NCI-H460 (cell line): ENCODE data around the gene CLEC2D. TPM values are rescaled to one million over a fixed set of nuclear protein-coding genes. Genes with fewer than 3 reads are reported as not detected.
A peak's percentile ranks its signal among the peaks of the same experiment; 100 is the strongest.
"Not testable (repeated sequence)": the region's sequence is repeated elsewhere in the genome, so short reads cannot be mapped to it uniquely, and the experiment has no call there.

Source experiments
- DNase-seq: peaks from one replicate; pipeline ENCODE4 v3.0.0-alpha.2; 2016; ENCODE audit warnings: low read depth; ENCODE audit errors: extremely low read depth
- total RNA-seq: library from RNA; depleted of rRNA; stranded (reverse); fragments of >200 nt; shearing (Covaris generic); gene quantifications from 2 replicates; pipeline ENCODE4 v1.2.3, GENCODE V29; 2014

CLEC2D gene
- total RNA-seq, 1 experiment from 2014 or later, result 1.5 TPM

DNA sequence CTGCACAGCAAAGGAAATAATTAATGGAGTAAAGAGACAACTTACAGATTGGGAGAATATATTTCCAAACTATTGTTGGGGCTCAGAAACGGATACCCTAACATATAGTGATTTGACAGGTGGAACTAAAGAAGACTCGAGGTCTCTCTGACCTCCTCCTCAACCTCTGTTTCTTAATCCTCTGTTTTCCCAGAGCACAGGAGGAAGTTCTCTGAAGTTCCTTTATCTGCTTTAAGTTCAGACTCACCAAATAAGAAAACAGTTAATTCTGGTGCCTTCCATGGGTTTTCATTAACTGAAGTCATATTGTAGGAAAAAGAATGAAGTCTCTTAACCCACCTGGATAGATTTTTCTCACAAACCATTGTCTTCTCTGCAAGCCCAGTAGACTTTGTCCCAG is 29.2 kb downstream of the CLEC2D start:
- no peak for DNase-seq

DNA sequence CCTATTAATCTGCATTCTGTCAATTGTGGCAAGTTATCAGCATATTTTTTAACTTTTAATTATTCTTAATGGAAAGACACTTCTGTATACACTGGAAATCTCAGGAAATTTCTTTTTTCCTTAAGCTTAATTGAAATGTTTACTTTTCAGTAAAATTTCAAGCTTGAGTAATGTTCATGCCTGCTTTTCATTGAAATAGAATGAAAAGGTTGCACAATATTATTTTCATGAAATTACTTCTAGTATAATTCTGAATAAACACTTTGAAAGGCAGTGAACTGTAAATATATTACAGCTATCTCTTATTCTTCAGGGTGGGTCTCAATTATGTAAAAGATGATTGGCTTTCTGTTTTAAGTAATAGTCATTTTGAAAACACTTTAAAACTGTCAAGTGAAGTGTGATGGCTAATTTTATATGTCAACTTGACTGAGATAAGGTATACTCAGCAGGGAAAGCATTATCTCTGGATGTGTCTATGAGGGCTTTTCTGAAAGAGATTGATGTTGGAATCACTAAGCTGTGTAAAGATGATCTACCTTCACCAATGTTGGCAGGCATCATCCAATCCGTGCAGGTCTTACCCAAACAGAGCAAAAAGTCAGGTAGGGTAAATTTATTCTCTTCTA is 29.9 kb downstream of the CLEC2D start:
- no peak for DNase-seq

DNA sequence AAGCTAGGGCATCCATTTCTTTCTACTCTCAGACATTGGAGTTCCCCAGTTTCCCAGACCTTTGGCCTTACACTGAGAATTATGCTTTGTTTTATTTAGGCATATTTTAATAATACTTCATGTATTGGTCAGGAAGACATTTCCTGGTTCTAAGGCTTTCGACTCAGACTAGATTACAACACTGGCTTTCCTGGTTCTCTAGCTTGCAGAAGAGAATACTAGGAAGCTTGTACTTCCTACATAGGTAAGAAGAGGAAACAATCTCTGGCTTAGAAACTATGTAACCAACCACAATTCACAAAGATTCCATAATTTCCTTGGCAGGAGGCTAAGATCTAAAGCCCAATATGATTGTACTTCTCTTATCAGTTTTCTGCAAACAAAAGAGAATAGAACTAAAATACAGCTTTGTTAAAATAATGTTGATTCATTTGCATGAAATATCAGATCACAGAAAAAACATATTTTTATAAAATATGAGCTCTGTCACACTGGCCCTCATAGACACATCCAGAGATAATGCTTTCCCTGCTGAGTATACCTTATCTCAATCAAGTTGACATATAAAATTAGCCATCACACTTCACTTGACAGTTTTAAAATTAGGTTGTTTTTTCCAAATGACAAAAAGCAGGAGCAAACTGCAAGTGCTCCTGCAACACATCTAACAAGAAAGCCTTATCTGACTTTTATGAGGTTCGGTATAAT is 30.5 kb downstream of the CLEC2D start:
- no peak for DNase-seq

DNA sequence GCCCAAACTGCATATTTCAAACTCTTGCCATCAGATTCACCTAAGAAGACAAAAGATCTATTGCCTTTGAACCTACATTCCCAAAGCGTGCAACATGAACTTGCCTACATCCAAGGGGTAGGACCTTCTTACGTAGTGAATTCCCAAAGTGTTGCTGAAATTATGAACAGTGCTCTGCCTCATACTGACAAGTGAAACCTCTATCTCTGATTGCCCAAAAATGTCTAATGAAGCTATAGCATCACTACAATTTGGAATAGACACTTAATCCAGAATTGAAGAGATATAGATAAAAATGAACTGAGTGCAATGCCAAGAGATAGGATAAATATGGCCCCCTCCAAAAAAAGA is 31.1 kb downstream of the CLEC2D start:
- DNase-seq, result no peak

DNA sequence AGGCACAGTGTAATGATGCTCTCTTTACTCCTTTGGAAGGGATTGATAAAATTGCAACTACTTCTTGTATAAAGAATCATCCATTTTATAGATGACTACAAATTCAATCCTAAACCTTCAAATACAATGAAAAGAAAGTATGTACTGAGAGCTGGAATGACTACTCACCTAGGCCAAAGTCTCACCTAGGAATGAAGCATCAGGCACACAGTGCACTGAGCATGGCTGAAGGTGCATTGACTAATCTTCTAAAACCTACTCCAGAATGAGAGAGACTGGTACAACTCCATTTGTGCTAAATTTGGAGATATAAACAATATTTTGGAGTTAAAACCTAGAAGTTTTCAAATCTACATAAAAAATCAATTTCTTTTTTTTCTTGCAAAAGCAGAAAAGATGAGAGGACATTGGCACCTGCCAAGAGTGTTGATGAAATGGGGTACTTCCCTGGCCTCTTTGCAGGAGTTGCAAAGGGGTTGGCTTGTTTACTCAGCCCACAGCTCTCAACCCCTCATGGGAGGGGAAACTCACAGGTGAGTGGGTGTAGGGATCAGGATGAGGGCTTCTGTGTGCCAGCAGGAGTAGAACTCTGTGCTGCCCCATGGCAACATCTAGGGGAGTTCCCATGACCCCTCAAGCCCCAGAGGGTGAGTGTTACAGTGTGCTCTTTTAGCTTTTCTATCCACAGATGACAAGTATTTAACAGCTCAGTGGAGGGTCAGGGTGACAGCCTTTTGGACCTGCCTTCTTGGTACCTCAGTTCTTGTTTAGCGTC is 32.1 kb downstream of the CLEC2D start:
- DNase-seq, result no peak

DNA sequence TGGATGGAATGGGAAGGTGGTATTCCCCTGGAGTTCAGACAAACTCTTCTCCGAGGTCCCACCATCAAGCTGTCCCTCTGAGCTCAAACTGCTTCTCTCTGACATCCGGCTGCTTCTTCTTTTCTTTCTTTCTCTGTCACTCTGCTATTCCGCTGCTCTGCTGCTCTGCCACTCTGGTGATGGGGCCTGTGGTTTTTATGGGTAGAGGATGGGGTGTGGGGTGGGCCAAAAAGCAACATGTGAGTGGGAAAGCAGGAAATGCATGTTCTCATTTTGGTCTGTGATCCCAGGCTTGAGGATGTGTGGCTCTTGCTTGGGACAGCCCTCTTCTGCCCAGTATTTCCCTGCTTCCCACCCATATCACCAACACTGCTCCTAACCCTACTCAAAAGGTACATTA is 32.7 kb downstream of the CLEC2D start:
- DNase-seq, result no peak

DNA sequence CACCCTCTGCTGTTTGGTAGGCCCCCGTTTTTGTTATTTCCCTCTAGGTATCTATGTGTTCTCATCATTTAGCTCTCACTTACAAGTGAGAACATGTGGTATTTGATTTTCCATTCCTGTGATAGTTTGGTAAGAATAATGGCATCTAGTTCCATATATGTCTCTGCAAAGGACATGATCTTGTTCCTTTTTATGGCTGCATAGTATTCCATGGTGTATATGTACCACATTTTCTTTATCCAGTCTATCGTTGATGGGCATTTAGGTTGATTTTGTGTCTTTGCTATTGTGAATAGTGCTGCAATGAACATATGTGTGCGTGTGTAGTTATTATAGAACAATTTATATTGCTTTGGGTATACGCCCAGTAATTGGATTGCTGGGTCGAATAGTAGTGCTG is 35.0 kb downstream of the CLEC2D start:
- not testable (repeated sequence) for DNase-seq

DNA sequence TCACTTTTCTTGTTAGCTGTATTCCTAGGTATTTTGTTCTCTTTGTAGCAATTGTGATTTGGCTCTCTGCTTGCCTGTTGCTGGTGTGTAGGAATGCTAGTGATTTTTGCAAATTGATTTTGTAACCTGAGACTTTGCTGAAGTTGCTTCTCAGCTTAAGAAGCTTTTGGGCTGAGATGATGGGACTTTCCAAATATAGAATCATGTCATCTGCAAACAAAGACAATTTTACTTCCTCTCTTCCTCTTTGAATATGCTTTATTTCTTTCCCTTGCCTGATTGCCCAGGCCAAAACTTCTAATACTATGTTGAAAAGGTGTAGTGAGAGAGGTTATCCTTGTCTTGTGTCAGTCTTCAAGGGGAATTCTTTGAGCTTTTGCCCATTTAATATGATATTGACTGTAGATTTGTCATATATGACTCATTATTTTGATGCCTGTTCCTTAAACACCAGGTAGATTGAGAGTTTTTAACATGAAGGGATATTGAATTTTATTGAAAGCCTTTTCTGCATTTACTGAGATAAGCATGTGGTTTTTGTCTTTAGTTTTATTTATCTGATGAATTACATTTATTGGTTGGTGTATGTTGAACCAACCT is 36.7 kb downstream of the CLEC2D start:
- no peak for DNase-seq

DNA sequence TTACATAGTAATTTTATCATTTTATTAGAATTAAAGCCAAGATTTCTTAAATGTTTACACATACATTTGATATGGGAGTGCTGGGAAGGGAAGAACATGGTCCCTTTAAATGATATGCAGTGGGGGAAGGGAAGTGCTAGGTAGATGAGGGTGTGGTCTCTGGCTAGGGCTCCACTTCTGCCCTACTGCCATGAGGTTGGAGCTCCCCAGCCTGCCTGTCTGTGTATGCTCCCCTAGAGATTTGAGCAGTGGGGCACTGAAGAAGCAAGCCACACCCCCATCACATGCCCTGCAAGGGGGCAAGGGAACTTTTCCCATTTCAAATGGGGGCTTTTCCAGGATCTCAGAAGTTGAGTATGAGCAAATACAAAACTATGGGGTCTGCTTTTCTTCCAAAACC is 37.8 kb downstream of the CLEC2D start:
- DNase-seq, result no peak

DNA sequence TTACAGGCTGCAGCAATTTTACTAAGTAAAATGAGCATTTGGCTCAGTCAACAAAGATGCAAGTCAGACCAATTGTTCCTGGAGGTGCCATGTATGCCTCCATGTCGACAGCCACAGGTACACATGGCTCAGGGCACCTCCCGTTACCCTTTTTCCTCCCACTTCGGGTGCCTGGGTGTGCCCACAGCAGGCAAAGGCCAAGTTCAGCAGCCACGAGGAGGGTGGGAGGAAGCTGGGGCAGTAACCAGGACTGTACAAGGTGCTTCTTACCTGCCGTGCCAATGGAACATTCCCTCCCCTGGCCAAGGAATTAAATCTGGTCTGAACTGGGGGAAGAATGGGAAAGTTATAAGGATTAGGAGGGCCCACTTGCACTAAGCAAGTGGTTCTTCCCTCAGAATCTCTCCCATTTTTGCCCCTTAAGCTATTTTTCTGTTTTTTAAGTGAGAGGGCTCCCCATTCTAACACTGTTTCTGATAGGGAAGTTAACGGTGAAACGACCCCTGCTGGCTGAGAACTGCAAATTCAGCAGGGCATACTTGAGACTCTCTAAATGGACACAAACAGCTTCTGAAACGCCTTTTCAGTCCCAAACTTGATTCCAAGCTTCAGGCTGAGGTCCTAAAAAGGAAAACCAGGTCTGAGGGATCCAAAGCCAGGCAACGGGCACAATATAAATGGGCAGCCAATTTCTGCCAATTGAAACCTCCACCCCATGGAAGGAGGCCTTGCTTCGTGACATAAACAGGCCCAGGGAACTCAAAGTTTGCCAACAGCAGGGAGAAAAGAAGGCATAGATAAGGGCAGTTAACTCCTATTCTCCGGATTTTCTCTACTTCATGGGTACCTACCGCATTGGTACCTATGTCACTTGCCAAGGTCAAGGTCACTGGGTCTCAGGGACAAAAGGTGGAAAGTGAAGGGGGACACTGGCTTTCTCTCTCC is 38.6 kb downstream of the CLEC2D start:
- peak; percentile 19 for DNase-seq

DNA sequence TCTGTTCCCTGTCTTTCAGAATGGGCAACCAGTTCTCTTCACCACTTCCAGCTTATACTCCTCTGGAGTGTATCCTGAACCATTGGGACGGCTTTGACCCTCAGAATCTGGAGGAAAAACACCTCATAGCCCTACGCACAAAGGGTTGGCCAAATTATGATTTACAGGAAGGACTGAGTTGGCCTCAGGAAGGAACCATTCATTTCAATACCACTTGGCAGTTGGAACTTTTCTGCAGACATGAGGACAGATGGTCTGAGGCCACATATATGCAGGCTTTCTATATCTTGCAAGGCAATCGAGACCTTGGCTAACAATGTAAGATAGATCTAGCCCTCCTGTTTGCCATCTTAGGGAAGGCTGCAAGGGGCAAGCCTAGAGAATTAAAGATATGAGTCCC is 39.3 kb downstream of the CLEC2D start:
- no peak for DNase-seq

DNA sequence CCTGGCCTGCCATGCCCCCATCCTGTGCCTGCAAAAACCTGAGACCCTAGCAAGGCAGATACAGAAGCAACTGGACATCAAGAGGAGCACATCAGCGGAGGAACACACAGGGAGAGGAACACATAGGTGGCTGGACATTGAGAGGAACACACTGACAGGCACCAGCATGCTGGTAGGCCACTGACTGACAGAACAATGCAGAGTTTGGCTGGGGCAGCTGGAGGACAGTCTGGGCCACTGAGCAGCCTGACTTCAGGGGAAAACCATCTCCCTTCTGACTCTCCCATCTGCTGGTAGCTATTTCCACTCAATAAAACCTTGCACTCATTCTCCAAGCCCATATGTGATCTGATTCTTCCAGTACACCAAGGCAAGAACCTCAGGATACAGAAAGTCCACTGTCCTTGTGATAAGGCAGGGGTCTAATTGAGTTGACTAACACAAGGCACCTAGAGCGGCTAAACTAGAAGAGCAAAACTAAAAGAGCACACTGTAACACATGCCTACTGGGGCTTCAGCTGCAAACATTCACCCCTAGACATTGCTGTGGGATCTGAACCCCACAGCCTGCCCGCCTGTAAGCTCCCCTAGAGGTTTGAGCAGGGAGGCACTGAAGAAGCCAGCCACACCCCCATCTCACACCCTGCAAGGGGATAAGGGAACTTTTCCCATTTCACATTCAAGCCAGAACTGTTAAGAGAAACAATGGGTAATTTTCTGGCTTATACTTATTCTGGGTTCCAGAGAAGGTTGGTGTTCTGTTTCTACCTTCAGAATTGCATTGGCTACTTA is 41.3 kb downstream of the CLEC2D start:
- DNase-seq, result no peak

DNA sequence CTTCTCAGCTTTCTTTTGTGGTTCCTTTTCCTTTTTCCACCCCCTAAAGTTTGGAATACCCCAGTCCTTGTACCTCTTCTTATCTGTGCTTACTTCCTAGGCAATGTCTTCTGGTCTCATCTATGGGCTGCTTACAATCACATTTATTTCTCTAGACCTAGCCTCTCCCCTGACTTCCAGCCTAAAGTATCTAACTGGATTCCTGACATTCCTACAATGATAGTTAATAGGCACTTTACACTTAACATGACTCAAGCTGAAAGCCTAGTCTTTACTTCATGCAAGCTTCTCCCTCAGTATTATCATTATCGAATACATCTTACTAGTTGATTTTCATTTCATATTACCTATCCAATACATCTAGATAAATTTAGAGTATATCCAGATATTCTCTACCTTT is 42.2 kb downstream of the CLEC2D start:
- no peak for DNase-seq

DNA sequence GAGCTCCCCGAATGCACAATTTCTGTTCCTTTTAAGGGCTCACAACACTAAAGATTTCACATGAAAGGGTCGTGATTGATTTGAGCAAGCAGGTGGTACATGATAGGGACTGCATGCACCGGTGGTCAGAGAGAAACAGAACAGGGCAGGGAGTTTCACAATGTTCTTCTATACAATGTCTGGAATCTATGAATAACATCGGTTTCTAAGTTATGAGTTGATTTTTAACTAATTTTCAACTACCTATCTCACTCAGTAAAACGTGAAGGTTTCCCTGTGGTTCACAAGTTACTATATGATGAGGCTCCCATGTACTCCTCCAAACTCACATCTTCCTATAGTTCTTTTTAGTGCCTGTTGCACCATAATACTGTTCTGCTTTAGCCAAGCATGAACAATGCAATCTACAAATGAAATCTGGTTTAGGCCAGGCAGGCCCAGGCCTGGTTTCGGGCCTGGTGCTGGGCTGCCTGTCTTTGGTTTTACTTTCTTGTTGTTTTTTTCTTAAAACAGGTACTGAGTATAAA is 43.6 kb downstream of the CLEC2D start:
- not testable (repeated sequence) for DNase-seq

DNA sequence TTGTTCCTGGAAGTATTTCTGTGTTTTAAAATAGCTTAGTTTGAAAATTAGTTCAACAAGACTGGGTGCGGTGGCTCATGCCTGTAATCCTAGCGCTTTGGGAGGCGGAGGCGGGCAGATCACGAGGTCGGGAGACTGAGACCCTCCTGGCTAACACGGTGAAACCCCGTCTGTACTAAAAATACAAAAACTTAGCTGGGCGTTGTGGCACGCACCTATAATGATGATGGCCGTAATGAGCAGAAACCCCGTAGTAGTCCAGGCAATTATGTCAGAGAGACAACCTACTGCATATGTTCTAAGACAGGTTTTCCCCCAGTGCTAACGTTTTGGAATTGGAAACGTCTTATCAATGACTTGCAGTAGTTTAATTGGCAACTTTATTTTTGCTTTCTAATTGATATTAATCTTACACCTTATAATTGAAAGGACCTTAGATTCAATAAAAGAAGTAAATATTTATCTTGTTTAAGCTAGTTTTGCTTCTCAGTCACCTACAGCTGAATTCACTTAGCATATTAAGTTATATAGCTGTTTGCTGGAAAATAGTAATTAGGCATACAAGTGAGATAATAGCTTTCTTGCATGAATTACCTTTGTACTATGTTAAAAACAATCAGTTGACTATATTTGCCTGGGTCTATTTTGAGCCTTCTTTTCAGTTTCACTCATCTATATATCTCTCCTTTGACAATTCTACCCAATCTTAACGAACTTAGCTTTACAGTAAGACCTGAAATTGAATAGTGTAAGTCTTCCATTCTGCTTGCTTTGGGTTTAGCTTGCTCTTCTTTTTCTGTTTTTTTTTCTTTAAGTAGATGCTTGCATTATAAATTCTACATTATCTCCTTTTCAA is 47.8 kb downstream of the CLEC2D start:
- no peak for DNase-seq

DNA sequence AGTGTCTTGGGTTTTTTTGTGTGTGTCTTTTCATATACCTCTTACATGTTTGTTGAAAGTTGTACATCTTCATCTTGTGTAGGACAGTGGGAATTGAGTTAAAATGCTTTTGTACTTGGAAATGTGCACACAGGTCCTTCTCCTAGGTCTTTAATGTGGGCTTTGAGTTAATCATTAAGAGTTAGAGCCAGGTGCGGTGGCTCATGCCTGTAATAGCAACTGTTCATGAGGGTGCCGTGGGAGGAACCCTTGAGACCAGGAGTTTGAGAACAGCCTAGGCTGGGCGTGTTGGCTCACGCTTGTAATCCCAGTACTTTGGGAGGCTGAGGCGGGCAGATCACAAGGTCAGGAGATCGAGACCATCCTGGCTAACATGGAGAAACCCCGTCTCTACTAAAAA is 49.5 kb downstream of the CLEC2D start:
- DNase-seq, result no peak

DNA sequence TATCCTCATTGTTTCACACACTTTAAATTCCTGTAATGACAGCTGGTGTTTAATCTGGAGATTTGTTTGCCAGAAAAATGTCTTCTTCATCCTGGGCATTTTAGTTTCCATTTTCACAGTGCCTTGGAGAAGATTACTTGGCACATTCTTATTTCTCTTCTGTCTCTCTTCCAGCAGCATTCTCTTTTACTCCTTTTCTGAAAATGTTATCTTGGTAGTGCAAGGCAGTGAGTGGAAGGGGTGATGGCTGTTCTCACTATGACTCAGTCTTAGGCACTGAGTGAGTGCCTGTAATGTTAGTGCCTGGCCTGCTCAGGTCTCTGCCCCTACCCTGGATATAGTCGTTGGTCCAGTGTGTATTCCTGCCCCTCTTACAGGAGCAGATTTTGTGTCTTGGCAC is 50.3 kb downstream of the CLEC2D start:
- no peak for DNase-seq

DNA sequence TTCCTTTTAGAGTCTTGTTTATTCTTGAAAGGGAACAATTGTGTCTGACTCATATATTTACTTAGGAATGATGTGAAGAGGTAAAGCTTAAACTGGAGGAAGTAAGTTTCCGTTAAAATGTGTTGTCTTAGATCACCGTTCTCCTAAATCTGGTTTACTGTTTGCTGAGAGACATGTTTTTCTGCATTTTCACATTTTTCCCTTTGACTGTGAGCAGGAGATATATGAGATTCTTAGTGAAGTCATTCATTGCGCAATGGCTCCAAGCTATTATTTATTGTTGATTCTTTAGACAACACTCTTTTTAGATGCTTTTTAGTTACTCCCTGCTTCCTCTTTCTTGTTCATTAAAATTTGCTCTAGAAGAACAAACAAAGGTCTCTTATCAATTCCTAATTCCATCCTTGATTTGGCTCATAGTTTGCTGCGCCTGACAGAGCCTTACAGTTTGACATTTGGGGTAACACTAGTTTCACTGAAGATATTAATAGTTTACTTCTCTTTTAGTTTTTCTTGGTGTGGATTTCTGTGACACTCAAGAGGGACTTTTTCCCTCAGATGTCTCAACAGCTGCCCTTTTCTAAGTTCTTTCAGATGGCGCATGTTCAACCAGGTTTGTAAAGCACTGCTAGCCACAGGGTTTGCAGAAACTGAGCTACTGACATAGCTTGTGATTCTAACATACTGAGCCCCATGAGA is 52.0 kb downstream of the CLEC2D start:
- DNase-seq, result no peak
